ENCODE results near the gene ECHDC3.

ECHDC3 gene

GRCh38 chr10:11760151-11760550 lies 18.0 kb downstream of the ECHDC3 start:
- H2BK15ac ChIP-seq (ENCODE audit: low read length): no peak overlapping the region
- H3K14ac ChIP-seq (ENCODE audit: low read length): no peak overlapping the region
- no peak overlapping the region for H3K4me3 ChIP-seq (ENCODE audit: low read length in 2 of 2)
- H4K91ac ChIP-seq (ENCODE audit: low read depth, low read length, poor library complexity): no peak overlapping the region
- H3K4me2 ChIP-seq (ENCODE audit: insufficient read depth, low read length, poor library complexity, severe bottlenecking): no peak overlapping the region
- peak overlapping the region; percentile 68 for H3K9ac ChIP-seq (ENCODE audit: low read depth, low read length, poor library complexity)
- no CpG with 5 or more reads among the region's 8 CpGs for WGBS, 2 donors (ENCODE audit: extremely low coverage in 2 of 2, insufficient read length in 2 of 2, insufficient replicate concordance in 1 of 2)
- H4K8ac ChIP-seq (ENCODE audit: low read depth, low read length): no peak overlapping the region
- H2BK120ac ChIP-seq (ENCODE audit: low read depth, low read length): no peak overlapping the region
- no peak for DNase-seq (ENCODE audit: low spot score)
- H3K27me3 ChIP-seq (ENCODE audit: control insufficient read depth in 3 of 3, insufficient read depth in 3 of 3, low read depth in 1 of 3, low read length in 3 of 3): no peaks in the 10 kb centered on the region
- H3K4ac ChIP-seq (ENCODE audit: low read length): no peak overlapping the region
- no peaks in the 10 kb centered on the region for H3K79me1 ChIP-seq (ENCODE audit: low read depth, low read length)
- H2BK12ac ChIP-seq (ENCODE audit: low read length): no peak overlapping the region
- H2AFZ ChIP-seq (ENCODE audit: low read length): no peak overlapping the region
- no peaks in the 10 kb centered on the region for H3K9me3 ChIP-seq (replicated peaks in 1 of 2; ENCODE audit: control insufficient read depth in 2 of 2, insufficient read depth in 1 of 2, low read depth in 1 of 2, low read length in 2 of 2)
- no peak overlapping the region for H3K23ac ChIP-seq (ENCODE audit: low read depth, low read length, poor library complexity)
- H3K36me3 ChIP-seq (replicated peaks in 1 of 2; ENCODE audit: control insufficient read depth in 2 of 2, insufficient read depth in 2 of 2, low read length in 2 of 2): no peaks in the 10 kb centered on the region
- H3K4me1 ChIP-seq (ENCODE audit: control insufficient read depth in 2 of 2, insufficient read depth in 1 of 2, low read depth in 1 of 2, low read length in 2 of 2): no peaks in the 10 kb centered on the region
- H3K27ac ChIP-seq (replicated peaks; ENCODE audit: low read length): no peak overlapping the region
- H2AK5ac ChIP-seq (ENCODE audit: low read depth, low read length): peak overlapping the region; percentile 30
- no peak overlapping the region for H2BK5ac ChIP-seq (ENCODE audit: low read length)
- H3K18ac ChIP-seq (ENCODE audit: low read length): no peak overlapping the region

- Histone ChIP-seq H3K18ac (ENCODE audit: low read length) (no peak overlapping the region), H3K27me3 (ENCODE audit: control insufficient read depth in 3 of 3, insufficient read depth in 3 of 3, low read depth in 1 of 3, low read length in 3 of 3) (no peaks in the 10 kb centered on the region), H3K23ac (ENCODE audit: low read depth, low read length, poor library complexity) (no peak overlapping the region), H3K4me3 (ENCODE audit: low read length in 2 of 2) (no peak overlapping the region), H4K8ac (ENCODE audit: low read depth, low read length) (no peak overlapping the region), H4K91ac (ENCODE audit: low read depth, low read length, poor library complexity) (no peak overlapping the region), H3K36me3 (replicated peaks in 1 of 2; ENCODE audit: control insufficient read depth in 2 of 2, insufficient read depth in 2 of 2, low read length in 2 of 2) (no peaks in the 10 kb centered on the region), H3K4me2 (ENCODE audit: insufficient read depth, low read length, poor library complexity, severe bottlenecking) (no peak overlapping the region), H2BK12ac (ENCODE audit: low read length) (no peak overlapping the region), H3K9ac (ENCODE audit: low read depth, low read length, poor library complexity) (no peak overlapping the region), H3K4ac (ENCODE audit: low read length) (no peak overlapping the region), H2BK15ac (ENCODE audit: low read length) (no peak overlapping the region), H2BK120ac (ENCODE audit: low read depth, low read length) (no peak overlapping the region), H3K79me1 (ENCODE audit: low read depth, low read length) (no peaks in the 10 kb centered on the region), H2AFZ (ENCODE audit: low read length) (no peak overlapping the region), H2AK5ac (ENCODE audit: low read depth, low read length) (no peak overlapping the region), H3K14ac (ENCODE audit: low read length) (no peak overlapping the region), H3K4me1 (ENCODE audit: control insufficient read depth in 2 of 2, insufficient read depth in 1 of 2, low read depth in 1 of 2, low read length in 2 of 2) (no peaks in the 10 kb centered on the region), H3K27ac (replicated peaks; ENCODE audit: low read length) (no peak overlapping the region), H3K9me3 (replicated peaks in 1 of 2; ENCODE audit: control insufficient read depth in 2 of 2, insufficient read depth in 1 of 2, low read depth in 1 of 2, low read length in 2 of 2) (no peaks in the 10 kb centered on the region), H2BK5ac (ENCODE audit: low read length) (no peak overlapping the region)
- no peak for DNase-seq (ENCODE audit: low spot score)
- no CpG with 5 or more reads among the region's 7 CpGs for WGBS, 2 donors (ENCODE audit: extremely low coverage in 2 of 2, insufficient read length in 2 of 2, insufficient replicate concordance in 1 of 2)
Measured at GRCh38 chr10:11760861-11761260, 18.7 kb downstream of the ECHDC3 start.

DNA sequence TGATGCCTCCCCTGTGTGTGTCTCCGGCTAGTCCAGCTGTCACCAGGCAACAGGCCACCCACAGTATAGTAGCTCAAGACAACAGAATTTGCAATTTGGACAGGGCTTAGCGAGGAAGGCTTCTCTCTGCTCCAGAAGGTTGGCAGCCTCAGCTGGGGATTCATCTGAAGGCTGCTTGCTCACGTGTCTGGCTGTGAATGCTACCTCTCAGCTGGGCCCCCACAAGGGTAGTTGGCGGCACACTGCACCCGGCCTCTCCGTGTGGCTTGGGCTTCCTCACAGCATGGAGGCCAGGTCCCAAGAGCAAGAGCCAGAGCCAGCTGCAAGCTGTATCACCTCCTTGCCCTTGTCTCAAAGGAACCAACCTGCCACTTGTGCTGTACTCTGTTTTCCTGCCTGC lies 19.2 kb downstream of the ECHDC3 start:
- Histone ChIP-seq H3K4me3 (ENCODE audit: low read length in 2 of 2) (no peak overlapping the region), H3K36me3 (replicated peaks in 1 of 2; ENCODE audit: control insufficient read depth in 2 of 2, insufficient read depth in 2 of 2, low read length in 2 of 2) (no peaks in the 10 kb centered on the region), H3K4ac (ENCODE audit: low read length) (no peak overlapping the region), H4K91ac (ENCODE audit: low read depth, low read length, poor library complexity) (no peak overlapping the region), H4K8ac (ENCODE audit: low read depth, low read length) (no peak overlapping the region), H3K79me1 (ENCODE audit: low read depth, low read length) (no peaks in the 10 kb centered on the region), H3K4me1 (ENCODE audit: control insufficient read depth in 2 of 2, insufficient read depth in 1 of 2, low read depth in 1 of 2, low read length in 2 of 2) (no peaks in the 10 kb centered on the region), H3K9ac (ENCODE audit: low read depth, low read length, poor library complexity) (no peak overlapping the region), H2AFZ (ENCODE audit: low read length) (no peak overlapping the region), H2BK5ac (ENCODE audit: low read length) (no peak overlapping the region), H3K4me2 (ENCODE audit: insufficient read depth, low read length, poor library complexity, severe bottlenecking) (no peak overlapping the region), H3K27ac (replicated peaks; ENCODE audit: low read length) (no peak overlapping the region), H3K14ac (ENCODE audit: low read length) (peak overlapping the region; percentile 1), H3K18ac (ENCODE audit: low read length) (no peak overlapping the region), H3K23ac (ENCODE audit: low read depth, low read length, poor library complexity) (no peak overlapping the region), H3K9me3 (replicated peaks in 1 of 2; ENCODE audit: control insufficient read depth in 2 of 2, insufficient read depth in 1 of 2, low read depth in 1 of 2, low read length in 2 of 2) (no peaks in the 10 kb centered on the region), H3K27me3 (ENCODE audit: control insufficient read depth in 3 of 3, insufficient read depth in 3 of 3, low read depth in 1 of 3, low read length in 3 of 3) (no peaks in the 10 kb centered on the region), H2BK15ac (ENCODE audit: low read length) (no peak overlapping the region), H2BK12ac (ENCODE audit: low read length) (no peak overlapping the region), H2BK120ac (ENCODE audit: low read depth, low read length) (no peak overlapping the region), H2AK5ac (ENCODE audit: low read depth, low read length) (no peak overlapping the region)
- no peak for DNase-seq (ENCODE audit: low spot score)
- no CpG with 5 or more reads among the region's 6 CpGs for WGBS, 2 donors (ENCODE audit: extremely low coverage in 2 of 2, insufficient read length in 2 of 2, insufficient replicate concordance in 1 of 2)

- DNase-seq (ENCODE audit: low spot score): no peak
- Histone ChIP-seq H2BK12ac (ENCODE audit: low read length) (no peak overlapping the region), H4K91ac (ENCODE audit: low read depth, low read length, poor library complexity) (no peak overlapping the region), H3K9ac (ENCODE audit: low read depth, low read length, poor library complexity) (no peak overlapping the region), H3K4ac (ENCODE audit: low read length) (no peak overlapping the region), H3K14ac (ENCODE audit: low read length) (no peak overlapping the region), H3K27ac (replicated peaks; ENCODE audit: low read length) (no peak overlapping the region), H3K79me1 (ENCODE audit: low read depth, low read length) (no peaks in the 10 kb centered on the region), H3K18ac (ENCODE audit: low read length) (peak overlapping the region; percentile 27), H2AK5ac (ENCODE audit: low read depth, low read length) (no peak overlapping the region), H3K4me3 (ENCODE audit: low read length in 2 of 2) (no peak overlapping the region), H2BK120ac (ENCODE audit: low read depth, low read length) (no peak overlapping the region), H3K4me2 (ENCODE audit: insufficient read depth, low read length, poor library complexity, severe bottlenecking) (no peak overlapping the region), H3K23ac (ENCODE audit: low read depth, low read length, poor library complexity) (peak overlapping the region; percentile 59), H4K8ac (ENCODE audit: low read depth, low read length) (no peak overlapping the region), H3K9me3 (replicated peaks in 1 of 2; ENCODE audit: control insufficient read depth in 2 of 2, insufficient read depth in 1 of 2, low read depth in 1 of 2, low read length in 2 of 2) (no peaks in the 10 kb centered on the region), H2BK15ac (ENCODE audit: low read length) (no peak overlapping the region), H3K4me1 (ENCODE audit: control insufficient read depth in 2 of 2, insufficient read depth in 1 of 2, low read depth in 1 of 2, low read length in 2 of 2) (no peaks in the 10 kb centered on the region), H3K27me3 (ENCODE audit: control insufficient read depth in 3 of 3, insufficient read depth in 3 of 3, low read depth in 1 of 3, low read length in 3 of 3) (no peaks in the 10 kb centered on the region), H2BK5ac (ENCODE audit: low read length) (peak overlapping the region; percentile 56), H2AFZ (ENCODE audit: low read length) (no peak overlapping the region), H3K36me3 (replicated peaks in 1 of 2; ENCODE audit: control insufficient read depth in 2 of 2, insufficient read depth in 2 of 2, low read length in 2 of 2) (no peaks in the 10 kb centered on the region)
- no CpG with 5 or more reads among the region's 32 CpGs for WGBS, 2 donors (ENCODE audit: extremely low coverage in 2 of 2, insufficient read length in 2 of 2, insufficient replicate concordance in 1 of 2)
Measured at GRCh38 chr10:11762706-11763500, 20.7 kb downstream of the ECHDC3 start.

All from neuronal stem cell (in vitro differentiated cells).